Hindlimb muscle (tissue), 1 donor: ENCODE measurements around the gene PRKG1. TPM values are rescaled to one million over a fixed set of nuclear protein-coding genes. Genes with fewer than 3 reads are reported as not detected.

Source experiments
- DNase-seq: peaks from one replicate; pipeline ENCODE4 v3.0.0-alpha.2; 2013
- polyA plus RNA-seq: library from polyadenylated mRNA; unstranded; fragments of 120-200 nt; gene quantifications from one replicate; pipeline ENCODE4 v1.2.1, GENCODE V29; 2013; ENCODE audit not compliant: insufficient read length

The PRKG1 gene
- polyA plus RNA-seq, 1 donor, result 35.5 TPM

GRCh38 chr10:52098130-52098529, 1023.8 kb downstream of the PRKG1 start:
- no peak for DNase-seq

- no peak for DNase-seq
These were observed 1024.8 kb downstream of the PRKG1 start for GRCh38 chr10:52099026-52099600.

- DNase-seq, result no peak
These were observed 1025.8 kb downstream of the PRKG1 start for GRCh38 chr10:52100011-52100547.

GRCh38 chr10:52105301-52105700, 1031.0 kb downstream of the PRKG1 start:
- no peak for DNase-seq

GRCh38 chr10:52106011-52106410, 1031.7 kb downstream of the PRKG1 start:
- DNase-seq, result no peak

- DNase-seq, result no peak
These were observed 1032.6 kb downstream of the PRKG1 start for GRCh38 chr10:52106899-52107298.

- DNase-seq, result no peak
These were observed 1033.9 kb downstream of the PRKG1 start for GRCh38 chr10:52108236-52108635.

- DNase-seq, result no peak
These were observed 1036.3 kb downstream of the PRKG1 start for GRCh38 chr10:52110576-52110975.

- no peak for DNase-seq
These were observed 1037.0 kb downstream of the PRKG1 start for GRCh38 chr10:52111101-52111891.

- no peak for DNase-seq
These were observed 1041.5 kb downstream of the PRKG1 start for GRCh38 chr10:52115823-52116222.

GRCh38 chr10:52119507-52119906, 1045.2 kb downstream of the PRKG1 start:
- no peak for DNase-seq

GRCh38 chr10:52121688-52122087, 1047.4 kb downstream of the PRKG1 start:
- no peak for DNase-seq

- peak; percentile 18 for DNase-seq
These were observed 1053.9 kb downstream of the PRKG1 start for GRCh38 chr10:52128056-52128683.

- no peak for DNase-seq
These were observed 1055.3 kb downstream of the PRKG1 start for GRCh38 chr10:52129410-52130178.

- DNase-seq, result no peak
These were observed 1060.8 kb downstream of the PRKG1 start for GRCh38 chr10:52135101-52135500.

GRCh38 chr10:52136921-52137320, 1062.6 kb downstream of the PRKG1 start:
- no peak for DNase-seq

- DNase-seq, result no peak
These were observed 1069.1 kb downstream of the PRKG1 start for GRCh38 chr10:52143338-52143737.

- DNase-seq, result peak; percentile 6
These were observed 1071.3 kb downstream of the PRKG1 start for GRCh38 chr10:52145636-52146035.

GRCh38 chr10:52146766-52147165, 1072.5 kb downstream of the PRKG1 start:
- DNase-seq, result peak; percentile 17

- DNase-seq, result no peak
These were observed 1096.5 kb downstream of the PRKG1 start for GRCh38 chr10:52170776-52171175.

GRCh38 chr10:52172581-52172980, 1098.3 kb downstream of the PRKG1 start:
- DNase-seq, result no peak

- DNase-seq, result no peak
These were observed 1111.0 kb downstream of the PRKG1 start for GRCh38 chr10:52185256-52185655.
